Measurements from ENCODE around the gene SETD1B.
A peak's percentile ranks its signal among the peaks of the same experiment; 100 is the strongest.
"Not testable (repeated sequence)": the region's sequence is repeated elsewhere in the genome, so short reads cannot be mapped to it uniquely, and the experiment has no call there.

SETD1B gene

GRCh38 chr12:121788176-121788818, 15.5 kb upstream of the SETD1B start:
- Histone ChIP-seq H3K36me3 (ENCODE audit: control insufficient read depth, insufficient read depth, low read length) (no peaks in the 10 kb centered on the region), H3K79me2 (ENCODE audit: control insufficient read depth, insufficient read depth, low read length) (no peaks in the 10 kb centered on the region), H3K9ac (ENCODE audit: low read length) (no peak overlapping the region), H3K4me3 (ENCODE audit: low read length) (no peak overlapping the region), H4K8ac (ENCODE audit: low read depth, low read length) (no peak overlapping the region), H4K5ac (ENCODE audit: low read length) (no peak overlapping the region), H3K23ac (ENCODE audit: low read length) (no peak overlapping the region), H3K4me2 (ENCODE audit: low read length) (no peak overlapping the region), H2BK15ac (replicated peaks; ENCODE audit: low read depth) (no peak overlapping the region), H2BK120ac (ENCODE audit: low read depth, low read length) (no peak overlapping the region), H3K56ac (ENCODE audit: low read length) (peak overlapping the region; percentile 44), H3K18ac (ENCODE audit: low read length) (no peak overlapping the region), H2BK5ac (ENCODE audit: low read length) (no peak overlapping the region), H3K79me1 (ENCODE audit: low read length) (peaks cover 3% of the 10 kb centered on the region), H3K27ac (ENCODE audit: low read depth, low read length) (no peak overlapping the region), H2AK5ac (ENCODE audit: low read length) (no peak overlapping the region), H3K4me1 (ENCODE audit: control insufficient read depth, low read depth, low read length) (peaks cover 2% of the 10 kb centered on the region), H3K4ac (ENCODE audit: low read depth, low read length) (no peak overlapping the region), H3K27me3 (ENCODE audit: insufficient read depth, low read length, poor library complexity) (no peaks in the 10 kb centered on the region)
- WGBS (ENCODE audit: extremely low coverage, insufficient coverage, low lambda C conversion rate): no CpG with 5 or more reads among the region's 7 CpGs
- DNase-seq: peak; percentile 53

GRCh38 chr12:121789233-121789781, 14.5 kb upstream of the SETD1B start:
- WGBS (ENCODE audit: extremely low coverage, insufficient coverage, low lambda C conversion rate): no CpG with 5 or more reads among the region's 13 CpGs
- Histone ChIP-seq H3K79me1 (ENCODE audit: low read length) (peaks cover 3% of the 10 kb centered on the region), H3K56ac (ENCODE audit: low read length) (no peak overlapping the region), H3K9ac (ENCODE audit: low read length) (no peak overlapping the region), H2AK5ac (ENCODE audit: low read length) (no peak overlapping the region), H4K8ac (ENCODE audit: low read depth, low read length) (no peak overlapping the region), H3K18ac (ENCODE audit: low read length) (no peak overlapping the region), H3K36me3 (ENCODE audit: control insufficient read depth, insufficient read depth, low read length) (no peaks in the 10 kb centered on the region), H3K4me3 (ENCODE audit: low read length) (no peak overlapping the region), H2BK120ac (ENCODE audit: low read depth, low read length) (no peak overlapping the region), H3K4ac (ENCODE audit: low read depth, low read length) (no peak overlapping the region), H3K4me2 (ENCODE audit: low read length) (no peak overlapping the region), H3K27me3 (ENCODE audit: insufficient read depth, low read length, poor library complexity) (no peaks in the 10 kb centered on the region), H4K5ac (ENCODE audit: low read length) (no peak overlapping the region), H2BK15ac (replicated peaks; ENCODE audit: low read depth) (no peak overlapping the region), H3K4me1 (ENCODE audit: control insufficient read depth, low read depth, low read length) (peaks cover 2% of the 10 kb centered on the region), H3K27ac (ENCODE audit: low read depth, low read length) (no peak overlapping the region), H3K79me2 (ENCODE audit: control insufficient read depth, insufficient read depth, low read length) (no peaks in the 10 kb centered on the region), H2BK5ac (ENCODE audit: low read length) (no peak overlapping the region), H3K23ac (ENCODE audit: low read length) (no peak overlapping the region)
- no peak for DNase-seq

GRCh38 chr12:121789800-121790728, 13.7 kb upstream of the SETD1B start:
- H3K27me3 ChIP-seq (ENCODE audit: insufficient read depth, low read length, poor library complexity): no peaks in the 10 kb centered on the region
- H3K4ac ChIP-seq (ENCODE audit: low read depth, low read length): no peak overlapping the region
- no peaks in the 10 kb centered on the region for H3K36me3 ChIP-seq (ENCODE audit: control insufficient read depth, insufficient read depth, low read length)
- peaks cover 5% of the 10 kb centered on the region for H3K4me1 ChIP-seq (ENCODE audit: control insufficient read depth, low read depth, low read length)
- no peak overlapping the region for H2BK5ac ChIP-seq (ENCODE audit: low read length)
- no peak overlapping the region for H3K4me3 ChIP-seq (ENCODE audit: low read length)
- no peak overlapping the region for H3K4me2 ChIP-seq (ENCODE audit: low read length)
- WGBS (ENCODE audit: extremely low coverage, insufficient coverage, low lambda C conversion rate): no CpG with 5 or more reads among the region's 28 CpGs
- H4K5ac ChIP-seq (ENCODE audit: low read length): no peak overlapping the region
- no peak overlapping the region for H3K23ac ChIP-seq (ENCODE audit: low read length)
- no peak overlapping the region for H2BK120ac ChIP-seq (ENCODE audit: low read depth, low read length)
- H3K79me2 ChIP-seq (ENCODE audit: control insufficient read depth, insufficient read depth, low read length): no peaks in the 10 kb centered on the region
- DNase-seq: peak; percentile 47
- H3K79me1 ChIP-seq (ENCODE audit: low read length): peaks cover 3% of the 10 kb centered on the region
- H2BK15ac ChIP-seq (replicated peaks; ENCODE audit: low read depth): no peak overlapping the region
- peak overlapping the region; percentile 5 for H3K56ac ChIP-seq (ENCODE audit: low read length)
- no peak overlapping the region for H3K27ac ChIP-seq (ENCODE audit: low read depth, low read length)
- H3K9ac ChIP-seq (ENCODE audit: low read length): no peak overlapping the region
- no peak overlapping the region for H3K18ac ChIP-seq (ENCODE audit: low read length)
- no peak overlapping the region for H2AK5ac ChIP-seq (ENCODE audit: low read length)
- no peak overlapping the region for H4K8ac ChIP-seq (ENCODE audit: low read depth, low read length)

DNA sequence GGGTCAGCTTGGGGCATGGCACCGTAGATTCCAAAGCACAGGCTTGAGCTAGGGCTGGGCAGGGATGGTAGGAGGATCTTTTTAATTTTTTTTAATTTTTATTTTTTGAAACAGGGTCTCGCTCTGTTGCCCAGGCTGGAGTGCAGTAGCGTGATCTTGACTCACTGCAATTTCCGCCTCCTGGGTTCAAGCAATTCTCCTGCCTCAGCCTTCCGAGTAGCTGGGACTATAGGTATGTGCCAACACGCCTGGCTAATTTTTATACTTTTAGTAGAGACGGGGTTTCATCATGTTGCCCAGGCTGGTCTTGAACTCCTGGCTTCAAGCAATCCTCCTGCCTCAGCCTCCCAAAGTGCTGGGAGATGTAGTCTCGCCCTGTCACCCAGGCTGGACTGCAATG, 13.0 kb upstream of the SETD1B start:
- WGBS (ENCODE audit: extremely low coverage, insufficient coverage, low lambda C conversion rate): no CpG with 5 or more reads among the region's 8 CpGs

GRCh38 chr12:121791671-121792551, 11.9 kb upstream of the SETD1B start:
- WGBS (ENCODE audit: extremely low coverage, insufficient coverage, low lambda C conversion rate): no CpG with 5 or more reads among the region's 14 CpGs
- Histone ChIP-seq H3K4me3 (ENCODE audit: low read length) (no peak overlapping the region), H3K27me3 (ENCODE audit: insufficient read depth, low read length, poor library complexity) (no peaks in the 10 kb centered on the region), H3K4ac (ENCODE audit: low read depth, low read length) (no peak overlapping the region), H2AK5ac (ENCODE audit: low read length) (no peak overlapping the region), H3K9ac (ENCODE audit: low read length) (peak overlapping the region; percentile 75), H3K79me1 (ENCODE audit: low read length) (peaks cover 7% of the 10 kb centered on the region), H3K27ac (ENCODE audit: low read depth, low read length) (no peak overlapping the region), H3K18ac (ENCODE audit: low read length) (no peak overlapping the region), H2BK5ac (ENCODE audit: low read length) (no peak overlapping the region), H3K56ac (ENCODE audit: low read length) (peak overlapping the region; percentile 15), H4K5ac (ENCODE audit: low read length) (no peak overlapping the region), H3K23ac (ENCODE audit: low read length) (no peak overlapping the region), H4K8ac (ENCODE audit: low read depth, low read length) (no peak overlapping the region), H3K4me2 (ENCODE audit: low read length) (no peak overlapping the region), H3K4me1 (ENCODE audit: control insufficient read depth, low read depth, low read length) (peaks cover 5% of the 10 kb centered on the region), H3K36me3 (ENCODE audit: control insufficient read depth, insufficient read depth, low read length) (no peaks in the 10 kb centered on the region), H2BK15ac (replicated peaks; ENCODE audit: low read depth) (no peak overlapping the region), H3K79me2 (ENCODE audit: control insufficient read depth, insufficient read depth, low read length) (peaks cover 5% of the 10 kb centered on the region), H2BK120ac (ENCODE audit: low read depth, low read length) (no peak overlapping the region)
- DNase-seq: no peak

More for the DNA sequence above, 13.0 kb upstream of the SETD1B start:
- not testable (repeated sequence) for H2BK5ac ChIP-seq (ENCODE audit: low read length); H3K18ac ChIP-seq (ENCODE audit: low read length); H3K4ac ChIP-seq (ENCODE audit: low read depth, low read length); H3K4me1 ChIP-seq (ENCODE audit: control insufficient read depth, low read depth, low read length); H3K27ac ChIP-seq (ENCODE audit: low read depth, low read length); H4K5ac ChIP-seq (ENCODE audit: low read length); H2BK120ac ChIP-seq (ENCODE audit: low read depth, low read length); H3K79me1 ChIP-seq (ENCODE audit: low read length); H2AK5ac ChIP-seq (ENCODE audit: low read length); H3K9ac ChIP-seq (ENCODE audit: low read length); H2BK15ac ChIP-seq (replicated peaks; ENCODE audit: low read depth); DNase-seq; H4K8ac ChIP-seq (ENCODE audit: low read depth, low read length); H3K4me2 ChIP-seq (ENCODE audit: low read length); H3K56ac ChIP-seq (ENCODE audit: low read length); H3K27me3 ChIP-seq (ENCODE audit: insufficient read depth, low read length, poor library complexity); H3K23ac ChIP-seq (ENCODE audit: low read length); H3K36me3 ChIP-seq (ENCODE audit: control insufficient read depth, insufficient read depth, low read length); H3K79me2 ChIP-seq (ENCODE audit: control insufficient read depth, insufficient read depth, low read length); H3K4me3 ChIP-seq (ENCODE audit: low read length)

Data from mesendoderm (in vitro differentiated cells).